Ramos (cell line): ENCODE data around the gene SLC4A7.

Source experiments
- in situ Hi-C: fragments of 300-500 bp; cut with MboI; formaldehyde crosslinking; loops from one replicate; pipeline ENCODE4 v1.14.3; 2022; ENCODE audit warnings: low sequenced_read_pairs; ENCODE audit not compliant: unreplicated experiment

Gene SLC4A7

GRCh38 chr3:27333843-27334242 is 150.3 kb downstream of the SLC4A7 start:
- in situ Hi-C loops: loop anchor here (25.0 kb wide), 1 partner anchor 328 kb away; no protein-coding TSS in a partner anchor

DNA sequence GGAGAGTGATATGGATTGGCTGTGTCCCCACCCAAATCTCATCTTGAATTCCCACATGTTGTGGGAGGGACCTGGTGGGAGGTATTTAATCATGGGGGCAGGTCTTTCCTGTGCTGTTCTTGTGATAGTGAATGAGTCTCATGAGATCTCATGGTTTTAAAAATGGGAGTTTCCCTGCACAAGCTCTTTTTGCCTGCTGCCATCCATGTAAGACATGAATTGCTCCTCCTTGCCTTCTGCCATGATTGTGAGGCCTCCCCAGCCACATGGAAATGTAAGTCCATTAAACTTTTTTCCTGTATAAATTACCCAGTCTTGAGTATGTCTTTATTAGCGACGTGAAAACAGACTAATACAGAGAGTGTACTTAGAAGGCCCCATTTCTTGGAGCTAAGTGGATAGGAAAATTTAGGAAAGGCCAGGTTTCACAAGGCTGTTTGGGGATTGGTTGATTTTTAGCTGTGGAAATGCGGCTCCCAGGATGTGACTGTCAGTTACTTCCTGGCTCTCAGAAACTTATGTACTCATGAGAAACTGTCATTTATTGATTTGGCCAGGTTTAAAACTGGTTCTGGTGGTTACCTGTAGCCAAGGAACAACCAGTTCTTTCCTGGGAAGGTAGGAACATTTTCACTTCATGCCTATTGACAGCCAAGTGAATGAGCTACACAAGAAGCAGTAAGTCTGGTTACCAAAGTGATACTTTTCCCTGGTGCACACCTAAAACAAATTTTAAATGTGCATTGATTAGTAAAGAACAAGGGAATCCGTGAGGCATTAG is 155.0 kb downstream of the SLC4A7 start:
- in situ Hi-C loops: loop anchor here (25.0 kb wide), 1 partner anchor 333 kb away; no protein-coding TSS in a partner anchor

GRCh38 chr3:27326629-27327545 is 157.3 kb downstream of the SLC4A7 start:
- in situ Hi-C loops: loop anchor here (25.0 kb wide), 1 partner anchor 335 kb away; no protein-coding TSS in a partner anchor

- in situ Hi-C loops: loop anchor here (25.0 kb wide), 1 partner anchor 336 kb away; no protein-coding TSS in a partner anchor
Observed at GRCh38 chr3:27326202-27326601, 158.0 kb downstream of the SLC4A7 start.

- in situ Hi-C loops: loop anchor here (25.0 kb wide), 1 partner anchor 337 kb away; no protein-coding TSS in a partner anchor
Observed at GRCh38 chr3:27325419-27325818, 158.8 kb downstream of the SLC4A7 start.

GRCh38 chr3:27324686-27325085 is 159.5 kb downstream of the SLC4A7 start:
- in situ Hi-C loops: loop anchor here (25.0 kb wide), 1 partner anchor 338 kb away; no protein-coding TSS in a partner anchor

GRCh38 chr3:27323087-27323570 is 161.1 kb downstream of the SLC4A7 start:
- in situ Hi-C loops: no loop called here
